H9 (cell line): Measurements from ENCODE around the gene FAM221B. TPM values are rescaled to one million over a fixed set of nuclear protein-coding genes. Genes with fewer than 3 reads are reported as not detected.

Experiments used
- DNase-seq: peaks from one replicate; pipeline ENCODE4 v3.0.0-alpha.2; 2017
- H2AFZ ChIP-seq: one replicate; pipeline ENCODE4 v1.6.1; 2013; ENCODE audit warnings: mild to moderate bottlenecking, low read length, control low read depth, moderate library complexity
- H2AK5ac ChIP-seq: 2 replicates; pipeline ENCODE4 v1.6.1; 2013; ENCODE audit warnings: low read length, control low read depth, mixed read lengths; ENCODE audit not compliant: insufficient read length
- H2BK120ac ChIP-seq: one replicate; pipeline ENCODE4 v1.6.1; 2013; ENCODE audit warnings: low read depth, mild to moderate bottlenecking, low read length, control low read depth, inconsistent platforms; ENCODE audit not compliant: poor library complexity, severe bottlenecking
- H2BK12ac ChIP-seq: 2 replicates; pipeline ENCODE4 v1.6.1; 2013; ENCODE audit warnings: low read length, control low read depth, mixed read lengths, low read depth; ENCODE audit not compliant: insufficient read length
- H2BK15ac ChIP-seq: 2 replicates; pipeline ENCODE4 v1.6.1; 2013; ENCODE audit warnings: low read depth, low read length, control low read depth
- H2BK20ac ChIP-seq: one replicate; pipeline ENCODE4 v1.6.1; 2013; ENCODE audit warnings: low read depth, mild to moderate bottlenecking, low read length, control low read depth, inconsistent platforms; ENCODE audit not compliant: poor library complexity, severe bottlenecking
- H2BK5ac ChIP-seq: 2 replicates; pipeline ENCODE4 v1.6.1; 2013; ENCODE audit warnings: low read length, control low read depth, mixed read lengths; ENCODE audit not compliant: insufficient read length
- H3K14ac ChIP-seq: 2 replicates; pipeline ENCODE4 v1.6.1; 2013; ENCODE audit warnings: low read length, control low read depth; ENCODE audit not compliant: insufficient read depth
- H3K18ac ChIP-seq: 2 replicates; pipeline ENCODE4 v1.6.1; 2013; ENCODE audit warnings: low read depth, mild to moderate bottlenecking, mixed read lengths, low read length, control low read depth; ENCODE audit not compliant: insufficient read length
- H3K23ac ChIP-seq: 2 replicates; pipeline ENCODE4 v1.6.1; 2013; ENCODE audit warnings: low read length, control low read depth, mixed read lengths, low read depth; ENCODE audit not compliant: insufficient read length
- H3K23me2 ChIP-seq: 2 replicates; pipeline ENCODE4 v1.6.1; 2013; ENCODE audit warnings: low read depth, mild to moderate bottlenecking, mixed read lengths, low read length, control low read depth; ENCODE audit not compliant: insufficient read length, poor library complexity, severe bottlenecking
- H3K27ac ChIP-seq: 2 replicates; pipeline ENCODE4 v1.5.1; 2013; ENCODE audit warnings: low read length, control low read depth, mixed read lengths, low read depth; ENCODE audit not compliant: insufficient read length
- H3K27me3 ChIP-seq: 2 replicates; pipeline ENCODE4 v1.6.1; 2013; ENCODE audit warnings: low read length, control low read depth, inconsistent platforms; ENCODE audit not compliant: insufficient read depth
- H3K4ac ChIP-seq: 2 replicates; pipeline ENCODE4 v1.6.1; 2013; ENCODE audit warnings: low read depth, mild to moderate bottlenecking, control low read depth, inconsistent platforms, low read length, moderate library complexity
- H3K4me1 ChIP-seq: 2 replicates; pipeline ENCODE4 v1.6.1; 2013; ENCODE audit warnings: low read length, control low read depth, inconsistent platforms; ENCODE audit not compliant: insufficient read depth
- H3K4me2 ChIP-seq: 2 replicates; pipeline ENCODE4 v1.6.1; 2013; ENCODE audit warnings: low read length, control low read depth, mixed read lengths; ENCODE audit not compliant: insufficient read length, insufficient read depth
- H3K56ac ChIP-seq: 2 replicates; pipeline ENCODE4 v1.6.1; 2013; ENCODE audit warnings: low read depth, mild to moderate bottlenecking, mixed read lengths, low read length, control low read depth; ENCODE audit not compliant: insufficient read length
- H3K79me1 ChIP-seq: 2 replicates; pipeline ENCODE4 v1.6.1; 2013; ENCODE audit warnings: low read depth, mild to moderate bottlenecking, moderate library complexity, low read length, control low read depth, inconsistent platforms; ENCODE audit not compliant: insufficient read depth, poor library complexity, severe bottlenecking
- H3K79me2 ChIP-seq: 2 replicates; pipeline ENCODE4 v1.6.1; 2013; ENCODE audit warnings: low read length, control low read depth, inconsistent platforms; ENCODE audit not compliant: insufficient read depth
- H3K9ac ChIP-seq: 2 replicates; pipeline ENCODE4 v1.6.1; 2013; ENCODE audit warnings: low read length, control low read depth, mixed read lengths; ENCODE audit not compliant: insufficient read length; ENCODE audit errors: extremely low read depth
- H3K9me3 ChIP-seq: one replicate; pipeline ENCODE4 v1.6.1; 2013; ENCODE audit warnings: low read depth, low read length, inconsistent platforms; ENCODE audit not compliant: control insufficient read depth
- H3T11ph ChIP-seq: one replicate; pipeline ENCODE4 v1.6.1; 2013; ENCODE audit warnings: mild to moderate bottlenecking, low read length, control low read depth, inconsistent platforms
- H4K20me1 ChIP-seq: one replicate; pipeline ENCODE4 v1.6.1; 2013; ENCODE audit not compliant: control insufficient read depth, insufficient read length, insufficient read depth
- H4K5ac ChIP-seq: 2 replicates; pipeline ENCODE4 v1.6.1; 2013; ENCODE audit warnings: low read depth, mild to moderate bottlenecking, mixed read lengths, low read length, control low read depth; ENCODE audit not compliant: insufficient read length
- H4K8ac ChIP-seq: replicated peaks from 2 replicates; pipeline ENCODE4 v1.6.1; 2013; ENCODE audit warnings: low read length, control low read depth, mixed read lengths, low read depth; ENCODE audit not compliant: insufficient read length
- H4K91ac ChIP-seq: 2 replicates; pipeline ENCODE4 v1.6.1; 2013; ENCODE audit warnings: low read depth, mild to moderate bottlenecking, moderate library complexity, mixed read lengths, low read length, control low read depth; ENCODE audit not compliant: insufficient read length
- H3K27ac Mint-ChIP-seq, 3 experiments: 2 replicates in 2 of 3; 3 replicates in 1 of 3; pipeline ENCODE4 v1.8.0; 2020 to 2021; ENCODE audit warnings: mixed read lengths in 3 of 3, mild to moderate bottlenecking in 1 of 3, moderate library complexity in 1 of 3
- H3K27me3 Mint-ChIP-seq: 2 replicates; pipeline ENCODE4 v1.8.0; 2021; ENCODE audit warnings: low read depth, mild to moderate bottlenecking, moderate library complexity, mixed read lengths
- H3K36me3 Mint-ChIP-seq, 3 experiments: 2 replicates in 2 of 3; 3 replicates in 1 of 3; pipeline ENCODE4 v1.8.0; 2020 to 2021; ENCODE audit warnings: low read depth in 3 of 3, mixed read lengths in 3 of 3; ENCODE audit not compliant: insufficient read depth in 1 of 3
- H3K4me1 Mint-ChIP-seq, 2 experiments: 2 replicates each; pipeline ENCODE4 v1.8.0; 2020; ENCODE audit warnings: mixed read lengths in 2 of 2
- H3K4me3 Mint-ChIP-seq, 2 experiments: 2 replicates in 1 of 2; 3 replicates in 1 of 2; pipeline ENCODE4 v1.8.0; 2020 to 2021; ENCODE audit warnings: mild to moderate bottlenecking in 2 of 2, mixed read lengths in 2 of 2, moderate library complexity in 1 of 2
- H3K9me3 Mint-ChIP-seq, 2 experiments: 2 replicates in 1 of 2; 3 replicates in 1 of 2; pipeline ENCODE4 v1.8.0; 2020; ENCODE audit warnings: mild to moderate bottlenecking in 2 of 2, mixed read lengths in 2 of 2, moderate library complexity in 1 of 2
- CTCF ChIP-seq: fragments of 200-600 bp; sonication (generic); conservative IDR thresholded peaks from 3 replicates; pipeline ENCODE4 v1.8.0; 2021; ENCODE audit warnings: antibody characterized with exemption, mild to moderate bottlenecking
- WGBS: extraction: QIAGEN DNeasy Blood & Tissue Kit; methylation state at CpG from one replicate; pipeline ENCODE4 v1.1.7; 2013; ENCODE audit warnings: missing lambda C conversion rate, low lambda C conversion rate, mixed read lengths; ENCODE audit not compliant: insufficient read length; ENCODE audit errors: extremely low coverage; 5-methylcytosine and 5-hydroxymethylcytosine counted together
- total RNA-seq: library from RNA; stranded (reverse); gene quantifications from 2 replicates; pipeline ENCODE4 v1.2.1, GENCODE V29; 2021

The FAM221B gene
- total RNA-seq, 1 experiment from 2014 or later = not detected

GRCh38 chr9:35834260-35835215 is 6.0 kb upstream of the FAM221B start:
- H3K9me3 ChIP-seq = no peaks in the 10 kb centered on the region
- H4K91ac ChIP-seq = no peak overlapping the region
- H3K79me2 ChIP-seq = no peaks in the 10 kb centered on the region
- H3K27me3 ChIP-seq = no peaks in the 10 kb centered on the region
- Mint-ChIP-seq H3K27ac (peak overlapping the region in 1 of 3 experiments; percentile 55; a peak in 1 of 7 replicates), H3K4me3 (no peak overlapping the region), H3K36me3 (no peaks in the 10 kb centered on the region; a peak in 1 of 7 replicates), H3K4me1 (peaks cover 16 to 20% of the 10 kb centered on the region in 2 experiments), H3K9me3 (no peaks in the 10 kb centered on the region), H3K27me3 (peaks cover 17% of the 10 kb centered on the region)
- H4K8ac ChIP-seq = no peak overlapping the region
- H3K18ac ChIP-seq = no peak overlapping the region
- H3K23ac ChIP-seq = no peak overlapping the region
- no peak for DNase-seq
- no peak overlapping the region for H2AK5ac ChIP-seq
- no peak overlapping the region for H2BK12ac ChIP-seq
- no peak overlapping the region for H3K4me2 ChIP-seq
- no peak for TF ChIP-seq CTCF
- no peak overlapping the region for H4K5ac ChIP-seq
- no peaks in the 10 kb centered on the region for H3K4me1 ChIP-seq
- H3K27ac ChIP-seq = no peak overlapping the region
- no peak overlapping the region for H3K56ac ChIP-seq
- no peaks in the 10 kb centered on the region for H4K20me1 ChIP-seq
- no peak overlapping the region for H2BK5ac ChIP-seq
- no peak overlapping the region for H2BK20ac ChIP-seq
- H2AFZ ChIP-seq = no peak overlapping the region
- no peak overlapping the region for H2BK15ac ChIP-seq
- peaks cover 4% of the 10 kb centered on the region for H3K23me2 ChIP-seq
- H3K9ac ChIP-seq = no peak overlapping the region
- no peak overlapping the region for H3K14ac ChIP-seq
- no peak overlapping the region for H3K4ac ChIP-seq
- no CpG with 5 or more reads among the region's 14 CpGs for WGBS
- H2BK120ac ChIP-seq = no peak overlapping the region
- H3T11ph ChIP-seq = no peak overlapping the region
- no peaks in the 10 kb centered on the region for H3K79me1 ChIP-seq
